Neural progenitor cell (in vitro differentiated cells): ENCODE data around the gene RNF115. TPM values are rescaled to one million over a fixed set of nuclear protein-coding genes. Genes with fewer than 3 reads are reported as not detected.

Source experiments
- DNase-seq: peaks from one replicate; pipeline ENCODE4 v3.0.0-alpha.2; 2016; ENCODE audit warnings: low spot score
- H2AFZ ChIP-seq: fragments of 200-600 bp; sonication (generic); replicated peaks from 2 replicates; pipeline ENCODE4 v1.6.1; 2016; ENCODE audit warnings: antibody characterized with exemption
- H3F3A ChIP-seq: fragments of 200-600 bp; sonication (generic); 2 replicates; pipeline ENCODE4 v1.6.1; 2016; ENCODE audit warnings: antibody characterized with exemption, low read depth
- H3K27ac ChIP-seq: fragments of 200-600 bp; sonication (generic); 2 replicates; pipeline ENCODE4 v1.5.1; 2016; ENCODE audit warnings: mild to moderate bottlenecking
- H3K27me3 ChIP-seq: fragments of 200-600 bp; sonication (generic); 2 replicates; pipeline ENCODE4 v1.6.1; 2016; ENCODE audit warnings: mild to moderate bottlenecking, moderate library complexity
- H3K36me3 ChIP-seq: fragments of 200-600 bp; sonication (generic); 2 replicates; pipeline ENCODE4 v1.5.1; 2016
- H3K4me1 ChIP-seq: fragments of 200-600 bp; sonication (generic); 2 replicates; pipeline ENCODE4 v1.6.1; 2016; ENCODE audit warnings: mixed run types
- H3K4me2 ChIP-seq: fragments of 200-600 bp; sonication (generic); 2 replicates; pipeline ENCODE4 v1.6.1; 2016
- H3K4me3 ChIP-seq: fragments of 200-600 bp; sonication (generic); 2 replicates; pipeline ENCODE4 v1.5.1; 2016
- H3K79me2 ChIP-seq: fragments of 200-600 bp; sonication (generic); 2 replicates; pipeline ENCODE4 v1.6.1; 2016; ENCODE audit warnings: low read depth
- H3K9ac ChIP-seq: fragments of 200-600 bp; sonication (generic); 2 replicates; pipeline ENCODE4 v1.6.1; 2016
- H3K9me3 ChIP-seq: fragments of 200-600 bp; sonication (generic); 2 replicates; pipeline ENCODE4 v1.5.1; 2016; ENCODE audit warnings: low read depth
- H4K20me1 ChIP-seq: fragments of 200-600 bp; sonication (generic); 2 replicates; pipeline ENCODE4 v1.6.1; 2016; ENCODE audit warnings: low read depth
- H3K27ac Mint-ChIP-seq: 3 replicates; pipeline ENCODE4 v1.8.0; 2021; ENCODE audit warnings: mixed read lengths
- H3K27me3 Mint-ChIP-seq: 2 replicates; pipeline ENCODE4 v1.8.0; 2022; ENCODE audit warnings: low read depth, mild to moderate bottlenecking, inconsistent platforms, moderate library complexity, mixed read lengths; ENCODE audit not compliant: insufficient read depth
- H3K36me3 Mint-ChIP-seq: 3 replicates; pipeline ENCODE4 v1.8.0; 2021; ENCODE audit warnings: mixed read lengths
- H3K4me1 Mint-ChIP-seq: 3 replicates; pipeline ENCODE4 v1.8.0; 2021; ENCODE audit warnings: mixed read lengths
- H3K4me3 Mint-ChIP-seq: 3 replicates; pipeline ENCODE4 v1.8.0; 2021; ENCODE audit warnings: mild to moderate bottlenecking, moderate library complexity, mixed read lengths
- H3K9me3 Mint-ChIP-seq: 3 replicates; pipeline ENCODE4 v1.8.0; 2020; ENCODE audit warnings: mixed read lengths
- CTCF ChIP-seq: fragments of 200-600 bp; sonication (generic); IDR thresholded peaks from 2 replicates; pipeline ENCODE4 v1.5.1; 2017; ENCODE audit warnings: antibody characterized with exemption, mild to moderate bottlenecking
- EZH2 ChIP-seq: fragments of 200-600 bp; sonication (generic); IDR thresholded peaks from 2 replicates; pipeline ENCODE4 v1.6.1; 2017; ENCODE audit warnings: antibody characterized with exemption, mild to moderate bottlenecking, moderate library complexity
- EZH2phosphoT487 ChIP-seq: fragments of 200-600 bp; sonication (generic); IDR thresholded peaks from 2 replicates; pipeline ENCODE4 v1.6.1; 2017; ENCODE audit warnings: antibody characterized with exemption
- total RNA-seq: library from RNA; depleted of rRNA; stranded (reverse); fragments of >200 nt; gene quantifications from 2 replicates; pipeline ENCODE4 v1.2.3, GENCODE V29; 2015; ENCODE audit warnings: low replicate concordance

The RNF115 gene
- total RNA-seq, 1 donor from 2014 or later = 12.9 TPM

- Histone ChIP-seq H3K4me1 (peaks cover 25% of the 10 kb centered on the region), H3K9ac (no peak overlapping the region), H2AFZ (no peak overlapping the region), H3K9me3 (no peaks in the 10 kb centered on the region), H3K4me2 (no peak overlapping the region), H3K79me2 (peaks cover 72% of the 10 kb centered on the region), H3K27ac (no peak overlapping the region), H3K4me3 (no peak overlapping the region), H3K36me3 (no peaks in the 10 kb centered on the region), H4K20me1 (peaks cover 27% of the 10 kb centered on the region), H3F3A (peaks cover 9% of the 10 kb centered on the region), H3K27me3 (no peaks in the 10 kb centered on the region)
- Mint-ChIP-seq H3K4me1 (peaks cover 20% of the 10 kb centered on the region), H3K36me3 (no peaks in the 10 kb centered on the region), H3K27me3 (no peaks in the 10 kb centered on the region), H3K9me3 (no peaks in the 10 kb centered on the region), H3K4me3 (no peak overlapping the region), H3K27ac (no peak overlapping the region)
- no peak for TF ChIP-seq EZH2
- TF ChIP-seq CTCF = no peak
- no peak for TF ChIP-seq EZH2phosphoT487
- DNase-seq = no peak
Observed at GRCh38 chr1:145806844-145807243, 17.1 kb downstream of the RNF115 start.

GRCh38 chr1:145806408-145806807 lies 17.5 kb downstream of the RNF115 start:
- H3K9me3 Mint-ChIP-seq = no peaks in the 10 kb centered on the region
- Histone ChIP-seq H3K9ac (no peak overlapping the region), H3K79me2 (peaks cover 76% of the 10 kb centered on the region), H3K27ac (no peak overlapping the region), H3K9me3 (no peaks in the 10 kb centered on the region), H3K36me3 (no peaks in the 10 kb centered on the region), H4K20me1 (peaks cover 27% of the 10 kb centered on the region), H3K27me3 (no peaks in the 10 kb centered on the region), H3F3A (peaks cover 9% of the 10 kb centered on the region), H3K4me2 (no peak overlapping the region), H2AFZ (no peak overlapping the region), H3K4me3 (no peak overlapping the region), H3K4me1 (peaks cover 25% of the 10 kb centered on the region)
- H3K27me3 Mint-ChIP-seq = no peaks in the 10 kb centered on the region
- H3K4me1 Mint-ChIP-seq = peaks cover 20% of the 10 kb centered on the region
- DNase-seq = no peak
- H3K4me3 Mint-ChIP-seq = no peak overlapping the region
- TF ChIP-seq EZH2 = no peak
- no peak for TF ChIP-seq CTCF
- TF ChIP-seq EZH2phosphoT487 = no peak
- H3K36me3 Mint-ChIP-seq = no peaks in the 10 kb centered on the region
- no peak overlapping the region for H3K27ac Mint-ChIP-seq

- Mint-ChIP-seq H3K9me3 (no peaks in the 10 kb centered on the region), H3K36me3 (no peaks in the 10 kb centered on the region), H3K4me3 (no peak overlapping the region), H3K27ac (no peak overlapping the region), H3K27me3 (no peaks in the 10 kb centered on the region), H3K4me1 (peaks cover 20% of the 10 kb centered on the region)
- Histone ChIP-seq H3F3A (peaks cover 9% of the 10 kb centered on the region), H3K9ac (no peak overlapping the region), H3K4me1 (peaks cover 25% of the 10 kb centered on the region), H3K79me2 (peaks cover 90% of the 10 kb centered on the region), H3K4me3 (no peak overlapping the region), H3K9me3 (no peaks in the 10 kb centered on the region), H3K4me2 (no peak overlapping the region), H3K27me3 (no peaks in the 10 kb centered on the region), H4K20me1 (peaks cover 27% of the 10 kb centered on the region), H3K27ac (no peak overlapping the region), H3K36me3 (no peaks in the 10 kb centered on the region), H2AFZ (no peak overlapping the region)
- DNase-seq = no peak
- TF ChIP-seq EZH2phosphoT487 (no peak), CTCF (no peak), EZH2 (no peak)
Observed at GRCh38 chr1:145805057-145805456, 18.8 kb downstream of the RNF115 start.
